HG03025 (cell line): Measurements from ENCODE around the gene SMYD1.
"Not testable (repeated sequence)": the region's sequence is repeated elsewhere in the genome, so short reads cannot be mapped to it uniquely, and the experiment has no call there.

Experiments used
- ATAC-seq: cut with Tn5 transposase; IDR thresholded peaks from one replicate; pipeline ENCODE4 v1.9.1; 2021; ENCODE audit warnings: mild to moderate bottlenecking, moderate library complexity; ENCODE audit not compliant: unreplicated experiment, low FRiP score

The SMYD1 gene

DNA sequence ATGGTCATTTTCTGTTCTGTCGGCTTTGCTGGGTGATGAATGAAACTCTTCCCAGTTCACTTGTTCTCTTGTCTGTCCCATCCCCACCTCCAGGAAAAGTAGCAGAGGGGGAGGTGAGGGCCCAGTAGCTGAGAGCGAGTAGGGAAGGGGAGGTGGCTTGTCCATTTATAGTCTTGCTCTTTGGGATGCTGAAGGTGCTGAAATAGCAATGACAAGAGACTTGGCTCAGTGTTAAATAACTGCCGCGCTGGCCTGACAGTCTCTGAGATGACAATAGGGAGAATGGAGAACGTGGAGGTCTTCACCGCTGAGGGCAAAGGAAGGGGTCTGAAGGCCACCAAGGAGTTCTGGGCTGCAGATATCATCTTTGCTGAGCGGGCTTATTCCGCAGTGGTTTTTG is at the start of gene SMYD1:
TSS of gene SMYD1 (plus strand) at position 228 of the 400 bp plus-strand sequence. CDS start at position 268, 40 bp downstream.
- no peak for ATAC-seq

DNA sequence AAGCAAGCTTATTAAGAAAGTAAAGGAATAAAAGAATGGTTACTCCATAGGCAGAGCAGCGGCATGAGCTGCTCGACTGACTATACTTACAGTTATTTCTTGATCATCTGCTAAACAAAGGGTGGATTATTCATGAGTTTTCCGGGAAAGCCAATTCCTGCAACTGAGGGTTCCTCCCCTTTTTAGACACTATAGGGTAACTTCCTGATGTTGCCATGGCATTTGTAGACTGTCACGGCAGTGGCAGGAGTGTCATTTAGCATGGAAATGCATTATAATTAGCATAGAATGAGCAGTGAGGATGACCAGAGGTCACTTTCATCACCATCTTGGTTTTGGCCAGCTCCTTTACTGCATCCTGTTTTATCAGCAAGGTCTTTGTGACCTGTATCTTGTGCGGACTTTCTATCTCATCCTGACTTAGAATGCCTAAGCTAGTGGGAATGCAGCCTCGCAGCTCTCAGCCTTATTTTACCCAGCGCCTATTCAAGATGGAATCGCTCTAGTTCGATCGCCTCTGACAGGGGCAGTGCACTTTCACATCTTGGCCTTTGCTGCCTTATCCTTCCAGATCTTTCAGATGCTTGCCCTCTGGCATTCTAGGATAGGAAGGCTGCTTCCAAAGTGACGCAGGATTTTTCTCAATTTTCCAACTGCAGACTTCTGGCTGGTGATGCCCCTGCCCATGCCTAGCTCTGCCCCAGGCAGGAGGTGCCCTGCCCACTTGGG is 49.4 kb upstream of the SMYD1 start:
- ATAC-seq = not testable (repeated sequence)

DNA sequence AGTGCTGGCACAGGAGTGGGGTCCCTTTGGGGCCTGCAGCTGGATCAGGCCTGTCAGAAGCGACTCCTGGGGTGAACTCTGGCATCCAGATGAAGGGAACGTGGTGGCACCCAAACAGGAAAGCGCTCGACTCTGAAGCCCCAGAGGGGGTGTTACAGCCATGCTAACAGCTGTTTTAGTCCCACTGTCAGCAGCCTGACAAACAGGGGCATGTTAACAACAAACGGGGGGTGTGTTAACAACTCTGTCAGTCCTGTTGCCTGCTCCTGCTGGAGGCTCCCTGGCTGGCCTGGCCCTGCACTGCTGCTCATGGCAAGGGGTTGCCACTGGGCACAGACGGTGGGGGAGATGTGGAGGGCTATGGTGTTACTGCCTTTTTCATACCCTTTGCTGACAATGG is 48.7 kb upstream of the SMYD1 start:
- no peak for ATAC-seq

DNA sequence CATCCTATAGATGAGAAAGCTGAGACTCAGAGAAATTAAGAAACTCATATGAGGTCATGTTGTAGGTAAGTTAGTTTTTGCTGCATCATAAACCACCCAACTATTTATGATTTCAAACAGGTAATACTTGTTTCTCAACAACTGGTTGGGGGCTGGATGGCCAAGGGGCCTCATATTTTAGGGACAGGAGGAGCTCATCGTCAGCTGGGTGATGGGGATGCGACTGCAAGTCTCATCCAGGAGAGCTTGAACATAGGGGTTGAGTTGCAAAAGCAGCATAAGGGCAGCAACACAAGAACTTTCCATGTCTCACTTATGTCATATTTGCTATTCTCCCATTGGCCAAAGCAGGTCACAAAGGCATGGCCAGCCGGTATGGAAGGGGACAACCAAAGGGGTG is 47.6 kb upstream of the SMYD1 start:
- no peak for ATAC-seq

DNA sequence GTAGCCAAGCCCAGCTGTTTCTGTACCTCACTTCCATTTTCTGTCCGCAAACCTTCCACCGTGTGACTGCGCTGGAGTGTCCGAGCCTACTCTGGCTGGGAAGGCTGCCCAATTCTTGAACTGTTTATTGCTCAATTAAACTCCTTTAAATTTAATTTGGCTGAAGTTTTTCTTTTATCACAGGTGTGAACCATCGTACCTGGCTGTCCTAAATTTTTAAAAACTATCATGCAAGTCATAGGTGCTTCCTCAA is 45.0 kb upstream of the SMYD1 start:
- no peak for ATAC-seq

DNA sequence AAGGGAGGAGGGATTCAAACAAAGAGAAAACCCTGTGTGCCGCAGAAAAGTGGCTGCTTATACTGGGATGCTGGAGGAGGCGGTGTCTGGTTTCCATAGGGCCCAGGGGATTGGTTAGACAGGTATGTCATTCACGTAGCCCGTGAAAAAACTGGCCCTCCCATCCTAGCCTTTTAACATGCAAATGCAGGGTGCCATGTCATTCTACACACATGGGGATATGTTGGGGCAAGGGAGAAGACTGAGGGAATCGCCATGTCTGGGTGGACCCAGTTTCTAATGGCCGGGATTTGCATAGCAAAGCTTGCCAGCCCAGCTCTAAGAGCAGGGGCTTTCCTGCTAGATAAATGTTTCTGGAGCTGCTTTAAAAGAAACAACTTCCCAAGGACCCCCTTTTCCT is 43.1 kb upstream of the SMYD1 start:
- ATAC-seq = no peak

DNA sequence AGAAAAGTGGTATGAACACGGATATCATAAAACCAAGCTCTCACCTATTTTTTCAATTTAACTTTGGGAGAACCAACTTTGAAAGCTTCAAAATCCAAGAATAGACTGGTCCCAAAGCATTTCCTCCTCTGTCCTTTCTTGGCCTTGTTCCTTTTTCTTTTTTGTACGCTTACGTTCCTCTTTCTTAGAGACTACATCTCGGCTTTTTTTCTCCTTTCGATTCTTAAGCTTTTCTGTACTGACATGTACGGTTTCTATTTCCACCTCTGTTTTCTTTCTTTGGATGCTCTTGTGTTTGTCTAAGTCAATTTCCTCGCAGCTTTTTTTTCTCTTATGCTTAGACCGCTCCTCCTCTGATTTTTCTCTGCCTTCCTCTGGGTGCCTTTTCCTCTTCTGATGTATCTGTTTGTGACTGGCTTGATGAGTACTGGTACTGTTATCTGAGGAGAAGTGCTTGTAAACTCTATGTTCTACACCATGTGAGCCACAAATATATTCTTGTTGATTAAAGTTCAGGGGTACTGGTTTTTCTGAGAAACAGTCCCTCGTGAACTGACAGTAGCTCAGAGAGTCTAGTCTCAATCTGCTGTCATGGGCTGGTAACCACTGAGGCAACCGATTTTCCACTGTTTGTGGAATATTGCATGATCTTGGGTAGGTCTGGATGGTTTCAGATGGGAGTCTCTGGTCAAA is 39.8 kb upstream of the SMYD1 start:
- ATAC-seq = no peak

DNA sequence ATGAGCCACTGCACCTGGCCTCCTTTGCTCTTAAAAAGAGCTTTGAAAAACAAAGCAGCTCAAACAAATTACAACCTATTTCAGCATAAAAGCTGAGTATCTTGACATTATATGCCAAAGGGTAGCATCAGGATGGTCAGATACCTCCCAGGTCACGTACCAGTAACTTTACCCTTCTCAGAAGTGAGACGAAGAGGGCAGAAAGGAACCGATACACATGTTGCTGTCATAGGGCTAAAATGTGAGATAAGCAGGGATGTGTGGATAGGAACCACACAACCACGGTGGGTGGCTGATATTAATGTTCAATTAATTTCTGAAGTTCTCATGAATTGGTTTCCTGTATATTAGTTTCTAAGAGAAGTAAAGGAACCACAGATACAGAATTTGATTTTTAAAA is 38.7 kb upstream of the SMYD1 start:
- ATAC-seq = no peak

DNA sequence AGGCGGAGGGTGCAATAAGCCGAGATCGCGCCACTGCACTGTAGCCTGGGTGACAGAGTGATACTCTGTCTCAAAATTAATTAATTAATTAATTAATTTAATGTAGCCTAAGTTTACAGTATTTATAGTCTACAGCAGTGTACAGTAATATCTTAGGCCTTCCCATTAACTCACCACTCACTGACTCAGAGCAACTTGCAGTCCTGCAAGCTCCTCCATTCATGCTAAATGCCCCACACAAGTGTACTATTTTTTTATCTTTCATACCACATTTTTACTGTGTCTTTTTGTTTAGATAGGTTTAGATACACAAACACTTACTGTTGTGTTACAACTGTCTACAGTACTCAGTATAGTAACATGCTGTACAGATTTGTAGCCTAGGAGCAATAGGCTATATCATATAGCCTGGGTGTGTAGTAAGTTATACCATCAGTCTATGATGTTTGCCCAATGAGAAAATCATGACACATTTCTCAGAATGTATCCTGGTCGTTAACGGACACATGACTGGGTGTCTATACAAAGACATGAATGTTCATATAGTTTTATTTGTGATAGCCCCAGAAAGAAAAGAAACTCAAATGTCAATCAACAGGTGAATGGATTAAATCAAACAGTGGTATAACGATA is 35.4 kb upstream of the SMYD1 start:
- no peak for ATAC-seq

DNA sequence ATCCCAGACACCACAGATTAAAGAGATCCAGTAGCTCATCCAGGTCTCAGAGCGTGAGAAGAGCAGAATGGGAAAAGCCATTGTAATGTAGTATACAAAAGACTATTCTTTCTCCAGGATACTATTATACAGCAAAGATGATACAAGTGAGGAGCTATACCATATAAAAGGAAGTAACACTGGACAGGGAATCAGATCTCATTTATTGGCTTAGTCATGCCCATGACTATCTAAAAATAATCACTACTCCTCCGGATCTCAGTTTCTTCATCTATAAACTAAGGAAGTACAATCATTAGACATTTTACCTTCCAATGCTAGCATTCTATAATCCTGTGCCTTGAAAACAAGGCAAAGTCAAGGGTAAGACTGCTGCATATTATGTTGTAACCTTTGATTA is 31.4 kb upstream of the SMYD1 start:
- ATAC-seq = no peak

DNA sequence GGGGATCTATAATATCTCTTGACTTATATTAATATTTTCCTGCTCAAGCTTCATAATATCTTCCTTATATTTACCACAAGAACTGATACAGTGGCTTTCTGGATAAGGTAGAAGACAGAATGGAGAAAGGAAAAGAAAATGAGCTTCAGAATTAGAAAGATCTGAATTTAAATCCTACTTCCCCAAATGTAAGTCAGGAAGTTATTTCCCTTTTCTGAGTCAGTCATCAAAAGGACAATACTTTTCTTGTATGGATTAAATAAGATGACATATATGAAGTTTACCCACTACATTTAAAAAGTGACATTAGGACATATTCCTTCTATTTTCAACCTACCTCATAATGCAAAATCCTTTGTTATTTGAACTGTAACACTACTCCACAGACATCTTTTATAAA is 31.0 kb upstream of the SMYD1 start:
- no peak for ATAC-seq

DNA sequence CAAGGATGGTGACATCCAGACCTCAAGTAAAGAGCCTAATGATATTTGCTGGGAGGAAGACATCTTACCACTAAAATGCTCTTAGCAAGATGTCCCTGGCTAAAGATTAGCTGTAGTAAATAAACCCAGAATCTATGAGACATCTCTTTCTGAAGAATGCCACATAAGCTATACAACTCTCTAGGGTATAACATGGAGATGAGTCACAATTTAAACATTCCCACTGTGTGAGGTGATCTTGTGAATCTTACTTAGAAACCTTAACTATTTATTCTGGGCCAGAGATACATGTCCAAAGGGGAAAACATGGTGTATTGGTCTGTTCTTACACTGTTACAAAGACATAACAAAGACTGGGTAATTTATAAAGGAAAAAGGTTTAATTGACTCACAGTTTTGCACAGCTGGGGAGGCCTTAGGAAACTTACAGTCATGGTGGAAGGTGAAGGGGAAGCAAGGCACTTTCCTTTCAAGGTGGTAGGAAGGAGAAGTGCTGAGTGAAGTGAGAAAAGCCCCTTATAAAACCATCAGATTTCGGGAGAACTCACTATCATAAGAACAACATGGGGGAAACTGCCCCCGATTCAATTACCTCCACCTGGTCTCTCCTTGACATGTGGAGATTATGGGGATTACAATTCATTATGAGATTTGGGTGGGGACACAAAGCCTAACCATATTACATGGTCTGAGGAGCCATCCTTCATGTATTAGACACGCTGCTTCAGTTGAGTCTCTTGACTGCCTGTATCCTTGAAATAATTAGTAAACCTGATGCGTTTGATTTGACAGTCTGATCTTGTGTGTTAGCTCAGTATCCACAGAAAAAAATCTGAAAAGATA is 29.1 kb upstream of the SMYD1 start:
- ATAC-seq = no peak

DNA sequence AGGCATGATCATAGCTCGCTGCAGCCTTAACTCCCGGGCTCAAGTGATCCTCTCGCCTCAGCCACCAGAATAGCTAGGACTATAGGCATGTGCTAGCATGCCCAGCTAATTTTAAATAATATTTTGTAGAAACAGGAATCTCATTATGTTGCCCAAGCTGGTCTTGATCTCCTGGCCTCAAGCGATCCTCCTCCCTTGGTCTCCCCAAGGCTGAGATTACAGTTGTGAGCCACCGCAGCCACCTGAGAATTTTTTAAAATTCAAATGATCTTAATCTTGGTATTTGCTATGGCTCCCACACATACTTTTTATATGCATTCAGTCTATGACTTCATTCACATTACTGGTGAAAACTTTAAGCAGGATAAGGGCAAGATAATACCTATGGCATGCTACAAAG is 25.1 kb upstream of the SMYD1 start:
- no peak for ATAC-seq

DNA sequence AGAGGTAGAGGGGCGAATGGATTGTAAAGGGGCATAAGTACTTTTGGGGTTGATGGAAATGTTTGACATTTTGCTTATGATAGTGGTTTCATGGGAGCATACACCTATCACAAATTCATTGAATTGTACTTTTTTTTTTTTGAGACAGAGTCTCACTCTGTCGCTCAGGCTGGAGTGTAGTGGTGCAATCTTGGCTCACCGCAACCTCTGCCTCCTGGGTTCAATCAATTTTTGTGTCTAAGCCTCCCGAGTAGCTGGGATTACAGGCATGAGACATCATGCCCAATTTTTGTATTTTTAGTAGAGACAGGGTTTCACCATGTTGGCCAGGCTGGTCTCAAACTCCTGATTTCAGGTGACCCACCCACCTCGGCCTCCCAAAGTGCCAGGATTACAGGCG is 22.1 kb upstream of the SMYD1 start:
- ATAC-seq = not testable (repeated sequence)

DNA sequence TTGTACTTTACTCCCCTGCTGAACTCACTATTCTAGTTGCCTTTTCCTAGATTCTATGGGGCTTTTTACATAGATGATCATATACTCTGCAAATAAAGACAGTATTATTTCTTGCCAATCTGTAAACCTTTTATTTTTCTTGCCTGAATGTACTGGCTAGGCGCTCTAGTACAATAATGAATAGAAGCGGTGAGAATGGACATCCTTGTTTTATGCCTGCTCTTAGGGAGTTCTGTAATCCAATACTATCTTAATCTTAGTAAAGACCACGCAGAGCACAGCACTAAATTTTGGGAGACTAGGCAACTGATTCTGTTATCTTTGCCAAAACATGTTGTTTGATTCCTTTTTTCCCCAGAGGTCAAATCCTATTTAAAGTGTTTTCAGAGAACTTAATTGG is 19.1 kb upstream of the SMYD1 start:
- ATAC-seq = no peak

DNA sequence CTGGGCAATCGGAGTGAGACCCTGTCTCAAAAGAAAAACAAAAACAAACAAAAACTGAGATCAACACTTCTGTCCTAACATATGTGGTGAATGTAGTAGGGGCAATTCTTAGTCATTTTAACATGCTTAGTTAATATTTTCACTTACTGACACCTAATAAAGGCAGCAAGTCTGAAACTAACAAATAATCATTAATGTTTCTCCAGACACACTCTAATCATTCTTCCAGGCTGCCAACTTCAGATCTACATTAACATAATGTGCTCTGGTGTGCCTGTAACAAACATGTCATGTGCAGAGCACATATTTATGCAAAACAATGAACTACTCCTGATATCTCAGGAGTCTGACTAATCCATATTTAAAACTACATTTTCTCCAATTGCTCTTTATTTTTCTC is 18.0 kb upstream of the SMYD1 start:
- ATAC-seq = no peak

DNA sequence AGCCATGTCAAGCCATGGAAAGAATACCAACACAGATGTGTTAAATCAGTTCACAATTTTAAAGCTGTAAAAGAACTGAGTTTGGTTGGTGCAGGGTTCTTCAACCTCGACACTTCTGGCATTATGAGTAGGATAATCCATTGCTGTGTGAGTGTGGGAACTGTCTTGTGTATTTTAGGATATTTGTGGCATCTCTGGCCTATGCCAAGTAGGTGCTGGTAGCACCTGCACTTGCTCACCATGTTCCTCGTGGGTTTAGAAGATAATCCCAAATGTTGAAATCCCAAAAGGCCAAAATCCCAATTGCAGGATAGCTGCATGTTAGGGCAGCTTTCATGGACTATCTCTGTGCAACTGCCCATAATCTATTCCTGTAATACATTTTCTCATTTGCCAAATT is 15.8 kb upstream of the SMYD1 start:
- ATAC-seq = no peak

DNA sequence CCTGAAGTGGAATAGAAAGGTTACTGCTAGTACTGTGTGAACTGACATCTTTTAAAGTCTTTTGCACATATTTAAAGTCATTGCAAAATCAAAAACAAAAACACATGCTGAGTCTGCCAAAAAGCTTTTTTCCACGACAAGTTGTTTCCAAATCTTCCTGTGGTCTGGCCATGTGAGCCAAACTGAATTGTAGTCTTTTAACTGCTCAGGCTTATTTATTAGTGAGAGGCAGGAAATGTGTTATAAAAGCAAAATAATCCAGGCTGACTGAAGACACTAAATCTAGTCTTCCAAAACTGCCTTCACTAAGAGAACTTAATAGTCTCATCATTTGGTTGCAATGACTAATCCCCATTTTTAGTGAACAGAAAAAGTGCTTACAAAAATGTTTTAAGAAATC is 14.3 kb upstream of the SMYD1 start:
- ATAC-seq = no peak

DNA sequence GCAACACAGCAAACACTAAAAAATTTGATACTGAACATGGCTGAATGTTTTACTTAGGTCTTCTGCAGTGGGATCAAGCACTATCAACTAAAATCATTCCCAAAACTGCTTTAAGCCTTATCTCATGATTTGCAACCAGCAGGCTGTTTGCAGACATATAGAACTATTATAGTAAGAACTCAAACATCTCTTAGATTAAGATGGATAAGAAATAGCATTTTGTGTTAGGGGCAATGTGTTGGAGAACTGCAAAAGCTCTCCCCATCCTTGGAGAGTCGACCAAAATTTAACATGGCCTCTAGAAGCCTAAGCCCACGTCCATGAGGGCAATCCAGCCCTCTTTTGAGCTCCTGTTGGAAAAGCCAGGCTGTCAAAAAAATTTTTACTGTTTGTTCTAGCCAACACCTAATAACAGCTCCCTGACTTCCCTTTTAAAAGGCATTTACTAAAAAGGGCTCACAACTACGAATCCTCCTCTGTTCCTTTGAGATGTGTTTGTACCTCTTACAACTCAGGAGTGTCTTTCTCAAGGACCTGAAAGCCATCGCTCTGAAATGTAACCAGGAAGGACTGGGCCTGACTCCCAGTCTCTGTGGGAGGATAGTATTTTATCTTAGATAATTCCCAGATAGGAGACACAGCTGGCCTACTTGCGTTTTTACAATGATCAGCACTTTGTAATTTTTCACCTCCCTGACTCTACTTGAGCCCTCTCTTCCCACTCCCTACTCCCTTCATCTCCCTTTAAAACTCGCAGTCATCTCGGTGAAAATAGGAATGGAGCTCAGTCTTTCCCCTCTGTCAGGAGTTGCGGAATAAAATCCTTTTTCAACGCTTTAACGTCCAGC is 13.5 kb upstream of the SMYD1 start:
- no peak for ATAC-seq

DNA sequence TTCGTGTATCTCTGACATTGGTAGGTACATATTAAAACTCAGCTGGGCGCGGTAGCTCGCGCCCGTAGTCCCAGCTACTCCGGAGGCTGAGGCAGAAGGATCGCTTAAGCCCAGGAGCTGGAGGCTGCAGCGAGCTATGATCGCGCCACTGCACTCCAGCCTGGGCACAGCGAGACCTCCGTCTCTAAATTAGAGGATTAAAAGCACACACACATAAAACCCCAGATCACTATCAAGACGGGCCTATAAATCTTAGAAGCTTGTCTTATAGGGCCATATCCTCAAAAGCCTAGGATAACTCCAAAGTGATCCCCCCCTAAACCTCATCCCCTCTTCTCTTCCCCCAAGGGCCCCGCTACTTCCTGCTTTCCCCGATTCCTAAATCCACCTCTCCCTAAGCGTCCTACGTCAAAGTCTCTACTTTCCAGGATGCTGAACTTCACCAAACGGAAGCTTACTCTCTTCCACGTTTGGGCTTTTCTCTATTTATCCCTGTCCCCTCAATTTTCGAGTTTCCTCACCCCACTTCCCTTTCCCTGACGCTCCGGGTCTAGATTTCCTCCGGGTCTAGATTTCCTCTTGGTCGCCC is 12.7 kb upstream of the SMYD1 start:
- ATAC-seq = no peak
